ENCODE data around the gene PLA2G4E.

Gene PLA2G4E

DNA sequence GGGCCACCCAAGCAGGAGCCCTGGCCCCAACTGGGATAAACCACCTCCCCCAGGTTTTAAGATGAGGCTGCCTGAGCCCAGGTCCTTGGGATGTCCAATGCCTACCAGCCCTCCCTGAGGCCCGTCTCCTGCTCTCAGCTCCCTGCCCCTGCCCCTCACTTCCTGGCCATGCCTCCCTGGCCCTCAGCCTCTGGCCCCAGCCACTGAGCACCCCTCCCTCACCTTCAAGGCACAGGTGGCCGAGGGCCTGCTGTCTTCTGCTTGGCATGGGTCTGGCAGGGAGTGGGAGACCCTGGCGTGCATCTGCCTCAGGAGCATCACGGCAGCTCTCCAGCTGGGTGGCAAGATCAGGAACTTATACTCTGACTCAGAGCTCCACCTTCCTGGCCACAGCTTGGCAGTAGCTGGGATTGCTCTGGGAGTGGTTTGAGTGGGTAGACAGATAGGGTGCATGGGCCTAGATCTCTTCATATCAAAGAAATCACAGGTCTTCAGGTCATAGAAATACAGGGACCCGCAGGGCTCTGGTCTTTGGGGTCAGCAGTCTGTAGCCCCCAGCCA, at the start of gene PLA2G4E:
TSS of gene PLA2G4E (minus strand) at position 330 of the 561 bp plus-strand sequence. CDS start at position 318, 12 bp downstream.
- Histone ChIP-seq H3K9me3 (ENCODE audit: low read length) (no peaks in the 10 kb centered on the region; the same call in 1 of the 2 replicates), H3K4me3 (ENCODE audit: low read depth, low read length, poor library complexity, severe bottlenecking) (no peak within 1 kb of the TSS), H3K27ac (ENCODE audit: low read depth, low read length, poor library complexity, severe bottlenecking) (no peak within 1 kb of the TSS), H3K4me2 (ENCODE audit: low read length) (no peak within 1 kb of the TSS), H3K9me2 (ENCODE audit: low read depth, low read length) (no peaks in the 10 kb centered on the region), H3K4me1 (ENCODE audit: insufficient read depth, low read length, severe bottlenecking) (no peaks in the 10 kb centered on the region), H3F3A (ENCODE audit: insufficient read depth, low read length) (no peaks in the 10 kb centered on the region), H3K36me3 (ENCODE audit: insufficient read depth, low read length) (no peaks in the 10 kb centered on the region), H3K9ac (ENCODE audit: low read length) (no peak within 1 kb of the TSS), H2AFZ (ENCODE audit: low read length) (no peak within 1 kb of the TSS), H4K20me1 (ENCODE audit: insufficient read depth, low read length) (no peaks in the 10 kb centered on the region), H3K79me2 (ENCODE audit: insufficient read depth, low read length) (no peaks in the 10 kb centered on the region), H3K27me3 (ENCODE audit: insufficient read depth, low read length) (no peaks in the 10 kb centered on the region; the same call in 1 of the 2 replicates)
- TF ChIP-seq CTCF (IDR thresholded peaks at IDR 0.05; ENCODE audit: low read length): no peak
- TF ChIP-seq EZH2 (IDR thresholded peaks at IDR 0.05; ENCODE audit: borderline replicate concordance, low read length): no peak

- no peaks in the 10 kb centered on the region for H3K9me3 ChIP-seq (ENCODE audit: low read length)
- H3K4me3 ChIP-seq (ENCODE audit: low read depth, low read length, poor library complexity, severe bottlenecking): no peak overlapping the region
- TF ChIP-seq CTCF (IDR thresholded peaks at IDR 0.05; ENCODE audit: low read length) (no peak), EZH2 (IDR thresholded peaks at IDR 0.05; ENCODE audit: borderline replicate concordance, low read length) (no peak)
- peaks cover under 1% of the 10 kb centered on the region for H3K4me1 ChIP-seq (ENCODE audit: insufficient read depth, low read length, severe bottlenecking)
- no peaks in the 10 kb centered on the region for H3F3A ChIP-seq (ENCODE audit: insufficient read depth, low read length)
- H4K20me1 ChIP-seq (ENCODE audit: insufficient read depth, low read length): no peaks in the 10 kb centered on the region
- no peaks in the 10 kb centered on the region for H3K79me2 ChIP-seq (ENCODE audit: insufficient read depth, low read length)
- H3K4me2 ChIP-seq (ENCODE audit: low read length): no peak overlapping the region
- H3K27me3 ChIP-seq (ENCODE audit: insufficient read depth, low read length): no peaks in the 10 kb centered on the region
- H3K9me2 ChIP-seq (ENCODE audit: low read depth, low read length): no peaks in the 10 kb centered on the region
- H3K9ac ChIP-seq (ENCODE audit: low read length): no peak overlapping the region
- no peak overlapping the region for H3K27ac ChIP-seq (ENCODE audit: low read depth, low read length, poor library complexity, severe bottlenecking)
- no peak overlapping the region for H2AFZ ChIP-seq (ENCODE audit: low read length)
- no peaks in the 10 kb centered on the region; the same call in 1 of the 2 replicates for H3K36me3 ChIP-seq (ENCODE audit: insufficient read depth, low read length)
These were observed 49.6 kb upstream of the PLA2G4E start for GRCh38 chr15:42070279-42070975.

- H3F3A ChIP-seq (ENCODE audit: insufficient read depth, low read length): no peaks in the 10 kb centered on the region
- H3K27me3 ChIP-seq (ENCODE audit: insufficient read depth, low read length): no peaks in the 10 kb centered on the region
- H3K4me1 ChIP-seq (ENCODE audit: insufficient read depth, low read length, severe bottlenecking): peaks cover 8% of the 10 kb centered on the region
- H3K4me2 ChIP-seq (ENCODE audit: low read length): no peak overlapping the region
- H3K4me3 ChIP-seq (ENCODE audit: low read depth, low read length, poor library complexity, severe bottlenecking): no peak overlapping the region
- no peak overlapping the region for H3K9ac ChIP-seq (ENCODE audit: low read length)
- H2AFZ ChIP-seq (ENCODE audit: low read length): no peak overlapping the region
- H3K36me3 ChIP-seq (ENCODE audit: insufficient read depth, low read length): no peaks in the 10 kb centered on the region; the same call in 1 of the 2 replicates
- TF ChIP-seq CTCF (IDR thresholded peaks at IDR 0.05; ENCODE audit: low read length) (no peak), EZH2 (IDR thresholded peaks at IDR 0.05; ENCODE audit: borderline replicate concordance, low read length) (no peak)
- no peak overlapping the region for H3K27ac ChIP-seq (ENCODE audit: low read depth, low read length, poor library complexity, severe bottlenecking)
- H3K9me2 ChIP-seq (ENCODE audit: low read depth, low read length): no peaks in the 10 kb centered on the region
- H3K9me3 ChIP-seq (ENCODE audit: low read length): no peaks in the 10 kb centered on the region
- no peaks in the 10 kb centered on the region for H3K79me2 ChIP-seq (ENCODE audit: insufficient read depth, low read length)
- no peaks in the 10 kb centered on the region for H4K20me1 ChIP-seq (ENCODE audit: insufficient read depth, low read length)
These were observed 48.8 kb upstream of the PLA2G4E start for GRCh38 chr15:42069496-42070278.
